Measurements from ENCODE around the gene PIM3. TPM values are rescaled to one million over a fixed set of nuclear protein-coding genes. Genes with fewer than 3 reads are reported as not detected.
"Not testable (repeated sequence)": the region's sequence is repeated elsewhere in the genome, so short reads cannot be mapped to it uniquely, and the experiment has no call there.

PIM3 gene
- total RNA-seq, 2 experiments from 2014 or later = 224 to 230 TPM

- no peaks in the 10 kb centered on the region for H3K9me3 Mint-ChIP-seq
- peaks cover 14% of the 10 kb centered on the region for H3K27me3 Mint-ChIP-seq
- H3K36me3 Mint-ChIP-seq (ENCODE audit: low read depth) = peaks cover 4% of the 10 kb centered on the region
- peak overlapping the region; percentile 75 for H3K27ac Mint-ChIP-seq
- POLR2A ChIA-PET = interaction anchor here (0.6 to 1.4 kb wide), 4 partner anchors 9 to 45 kb away, joined by 3 to 7 read pairs (median 4); partner anchors contain the start of gene PIM3
- H3K4me3 ChIP-seq (ENCODE audit: low read length) = no peak overlapping the region
- intact Hi-C loops (cut with DNase I, micrococcal nuclease) = loop anchor here in 1 of 2 experiments (5.0 kb wide), 1 partner anchor 231 kb away; no protein-coding TSS in a partner anchor
- DNase-seq (peak in 7 of 14 experiments; percentile 3 to 88 (median 44)), ATAC-seq (ENCODE audit: poor library complexity) (peak; percentile 81)
- TF ChIP-seq CTCF (IDR thresholded peaks at IDR 0.05) = no peak
- CTCF ChIA-PET = interaction anchor here (0.8 kb wide), 1 partner anchor 54 kb away, joined by 3 read pairs; no protein-coding TSS in a partner anchor
- no peaks in the 10 kb centered on the region for H3K27me3 ChIP-seq (ENCODE audit: control insufficient read depth in 1 of 2, insufficient read depth in 2 of 2, low read length in 2 of 2)
- peak overlapping the region in 1 of 2 donors; percentile 60 for H3K27ac ChIP-seq (ENCODE audit: low read depth in 1 of 2, low read length in 2 of 2)
- H3K4me1 Mint-ChIP-seq (ENCODE audit: low read depth) = peaks cover 23% of the 10 kb centered on the region
- H3K4me3 Mint-ChIP-seq = peak overlapping the region; percentile 50
- H3K9me3 ChIP-seq (ENCODE audit: control insufficient read depth in 1 of 2, insufficient read depth in 1 of 2, low read length in 2 of 2) = no peaks in the 10 kb centered on the region
- H3K36me3 ChIP-seq (ENCODE audit: insufficient read depth, low read length) = no peaks in the 10 kb centered on the region
- H3K4me1 ChIP-seq (ENCODE audit: insufficient read depth, low read length) = peaks cover 29% of the 10 kb centered on the region
Measured at GRCh38 chr22:49976439-49977175, 16.0 kb downstream of the PIM3 start.

GRCh38 chr22:49977578-49977977 lies 17.0 kb downstream of the PIM3 start:
- Histone ChIP-seq H3K27me3 (ENCODE audit: control insufficient read depth in 1 of 2, insufficient read depth in 2 of 2, low read length in 2 of 2) (peaks cover 2% of the 10 kb centered on the region in 2 experiments), H3K27ac (ENCODE audit: low read depth in 1 of 2, low read length in 2 of 2) (no peak overlapping the region), H3K4me1 (ENCODE audit: insufficient read depth, low read length) (peaks cover 19% of the 10 kb centered on the region), H3K4me3 (ENCODE audit: low read length) (no peak overlapping the region), H3K36me3 (ENCODE audit: insufficient read depth, low read length) (no peaks in the 10 kb centered on the region), H3K9me3 (ENCODE audit: control insufficient read depth in 1 of 2, insufficient read depth in 1 of 2, low read length in 2 of 2) (no peaks in the 10 kb centered on the region)
- DNase-seq (no peak), ATAC-seq (ENCODE audit: poor library complexity) (no peak)
- peaks cover 4% of the 10 kb centered on the region for H3K36me3 Mint-ChIP-seq (ENCODE audit: low read depth)
- no peak overlapping the region for H3K4me3 Mint-ChIP-seq
- intact Hi-C loops (cut with DNase I, micrococcal nuclease) = loop anchor here in 1 of 2 experiments (5.0 kb wide), 1 partner anchor 230 kb away; no protein-coding TSS in a partner anchor
- ChIA-PET CTCF (no interaction called here), POLR2A (no interaction called here)
- H3K27me3 Mint-ChIP-seq = peaks cover 14% of the 10 kb centered on the region
- no peaks in the 10 kb centered on the region for H3K9me3 Mint-ChIP-seq
- no peak for TF ChIP-seq CTCF (IDR thresholded peaks at IDR 0.05)
- H3K4me1 Mint-ChIP-seq (ENCODE audit: low read depth) = peaks cover 23% of the 10 kb centered on the region
- H3K27ac Mint-ChIP-seq = no peak overlapping the region

GRCh38 chr22:49979587-49980264 lies 19.2 kb downstream of the PIM3 start:
- H3K9me3 Mint-ChIP-seq = no peaks in the 10 kb centered on the region
- TF ChIP-seq CTCF (IDR thresholded peaks at IDR 0.05) = peak; percentile 44
- no peak overlapping the region for H3K4me3 ChIP-seq (ENCODE audit: low read length)
- no peak overlapping the region for H3K4me3 Mint-ChIP-seq
- H3K27me3 Mint-ChIP-seq = peaks cover 21% of the 10 kb centered on the region
- peaks cover 29% of the 10 kb centered on the region for H3K4me1 Mint-ChIP-seq (ENCODE audit: low read depth)
- DNase-seq (peak in 4 of 14 experiments; percentile 33 to 68 (median 54)), ATAC-seq (ENCODE audit: poor library complexity) (no peak)
- no peaks in the 10 kb centered on the region for H3K36me3 ChIP-seq (ENCODE audit: insufficient read depth, low read length)
- H3K36me3 Mint-ChIP-seq (ENCODE audit: low read depth) = peaks cover 8% of the 10 kb centered on the region
- no peak overlapping the region for H3K27ac Mint-ChIP-seq
- intact Hi-C loops (cut with DNase I, micrococcal nuclease) = loop anchor here in 1 of 2 experiments (5.0 to 10.0 kb wide), 2 partner anchors 55 to 228 kb away; no protein-coding TSS in a partner anchor
- H3K9me3 ChIP-seq (ENCODE audit: control insufficient read depth in 1 of 2, insufficient read depth in 1 of 2, low read length in 2 of 2) = peaks cover 0 to 5% of the 10 kb centered on the region in 2 experiments
- ChIA-PET CTCF (interaction anchor here (1.0 to 1.4 kb wide), 3 partner anchors 14 to 51 kb away, joined by 3 to 4 read pairs (median 3); no protein-coding TSS in a partner anchor), POLR2A (no interaction called here)
- H3K27ac ChIP-seq (ENCODE audit: low read depth in 1 of 2, low read length in 2 of 2) = no peak overlapping the region
- peaks cover 32% of the 10 kb centered on the region for H3K4me1 ChIP-seq (ENCODE audit: insufficient read depth, low read length)
- H3K27me3 ChIP-seq (ENCODE audit: control insufficient read depth in 1 of 2, insufficient read depth in 2 of 2, low read length in 2 of 2) = peaks cover 13 to 15% of the 10 kb centered on the region in 2 experiments

GRCh38 chr22:49981799-49982198 lies 21.2 kb downstream of the PIM3 start:
- Histone ChIP-seq H3K4me1 (ENCODE audit: insufficient read depth, low read length) (peaks cover 16% of the 10 kb centered on the region), H3K27me3 (ENCODE audit: control insufficient read depth in 1 of 2, insufficient read depth in 2 of 2, low read length in 2 of 2) (peaks cover 13 to 15% of the 10 kb centered on the region in 2 experiments), H3K9me3 (ENCODE audit: control insufficient read depth in 1 of 2, insufficient read depth in 1 of 2, low read length in 2 of 2) (peaks cover 5 to 14% of the 10 kb centered on the region in 2 experiments)
- ATAC-seq (ENCODE audit: poor library complexity); DNase-seq; POLR2A ChIA-PET; H3K27ac ChIP-seq (ENCODE audit: low read depth in 1 of 2, low read length in 2 of 2); H3K9me3 Mint-ChIP-seq; H3K27ac Mint-ChIP-seq; H3K36me3 ChIP-seq (ENCODE audit: insufficient read depth, low read length); H3K36me3 Mint-ChIP-seq (ENCODE audit: low read depth); H3K4me3 ChIP-seq (ENCODE audit: low read length); H3K4me3 Mint-ChIP-seq: not testable (repeated sequence)
- intact Hi-C loops (cut with DNase I, micrococcal nuclease) = loop anchor here (2.0 to 10.0 kb wide), 2 partner anchors 17 to 53 kb away; no protein-coding TSS in a partner anchor
- Mint-ChIP-seq H3K27me3 (peaks cover 40% of the 10 kb centered on the region), H3K4me1 (ENCODE audit: low read depth) (peaks cover 13% of the 10 kb centered on the region)
- CTCF ChIA-PET = interaction anchor here (1.4 to 1.8 kb wide), 2 partner anchors 49 to 51 kb away, joined by 4 to 6 read pairs; no protein-coding TSS in a partner anchor
